Measurements from ENCODE around the gene C12orf56. TPM values are rescaled to one million over a fixed set of nuclear protein-coding genes. Genes with fewer than 3 reads are reported as not detected.
"Not testable (repeated sequence)": the region's sequence is repeated elsewhere in the genome, so short reads cannot be mapped to it uniquely, and the experiment has no call there.

C12orf56 gene
- total RNA-seq, 1 experiment from 2014 or later, result not detected

DNA sequence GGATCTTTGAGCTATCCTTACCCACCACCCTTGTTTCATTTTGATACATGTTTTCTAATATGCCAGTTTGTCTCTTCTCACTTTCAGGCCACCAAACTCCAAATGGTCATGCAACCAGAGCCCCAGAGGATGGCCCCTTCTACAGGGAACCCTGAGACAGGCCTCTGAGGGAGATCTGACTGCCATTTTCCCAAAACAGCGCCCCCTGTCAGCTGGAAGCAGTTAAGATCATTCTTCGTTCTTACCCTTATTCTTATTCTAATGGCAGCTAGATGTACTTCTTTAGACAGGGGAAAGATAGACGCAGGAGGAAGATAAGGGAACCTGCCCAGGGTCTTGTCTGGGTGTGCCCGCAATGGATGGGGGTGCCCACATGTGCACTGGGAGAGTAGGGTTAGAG, 38.4 kb downstream of the C12orf56 start:
- H3K4me3 ChIP-seq, result no peak overlapping the region
- no peak for DNase-seq
- no peaks in the 10 kb centered on the region for H3F3A ChIP-seq (ENCODE audit: insufficient read depth, low read depth)
- intact Hi-C loops (cut with micrococcal nuclease; ENCODE audit: unreplicated experiment), result no loop called here
- H3K4me2 ChIP-seq, result no peak overlapping the region
- no peaks in the 10 kb centered on the region for H3K79me2 ChIP-seq (ENCODE audit: low read depth)
- no TSS peak for BruUV-seq (replicated peaks)
- no peaks in the 10 kb centered on the region for H3K36me3 ChIP-seq (ENCODE audit: low read depth)
- no peaks in the 10 kb centered on the region for H3K4me1 ChIP-seq (replicated peaks; ENCODE audit: insufficient read depth)
- H3K27me3 ChIP-seq (ENCODE audit: insufficient read depth, low read depth), result no peaks in the 10 kb centered on the region
- H3K27ac ChIP-seq, result no peak overlapping the region
- H3K9me2 ChIP-seq (ENCODE audit: insufficient read depth), result no peaks in the 10 kb centered on the region; the same call in 1 of the 2 replicates
- CTCF ChIA-PET, result no interaction called here
- TF ChIP-seq EZH2 (IDR thresholded peaks at IDR 0.05; ENCODE audit: low read depth) (no peak), CTCF (conservative IDR thresholded peaks at IDR 0.05) (no peak)
- POLR2A ChIA-PET (ENCODE audit: unreplicated experiment), result no interaction called here
- peaks cover 10% of the 10 kb centered on the region for H3K9me3 ChIP-seq (ENCODE audit: insufficient read depth, low read depth)
- H2AFZ ChIP-seq, result no peak overlapping the region
- no peaks in the 10 kb centered on the region for H4K20me1 ChIP-seq (ENCODE audit: insufficient read depth)

DNA sequence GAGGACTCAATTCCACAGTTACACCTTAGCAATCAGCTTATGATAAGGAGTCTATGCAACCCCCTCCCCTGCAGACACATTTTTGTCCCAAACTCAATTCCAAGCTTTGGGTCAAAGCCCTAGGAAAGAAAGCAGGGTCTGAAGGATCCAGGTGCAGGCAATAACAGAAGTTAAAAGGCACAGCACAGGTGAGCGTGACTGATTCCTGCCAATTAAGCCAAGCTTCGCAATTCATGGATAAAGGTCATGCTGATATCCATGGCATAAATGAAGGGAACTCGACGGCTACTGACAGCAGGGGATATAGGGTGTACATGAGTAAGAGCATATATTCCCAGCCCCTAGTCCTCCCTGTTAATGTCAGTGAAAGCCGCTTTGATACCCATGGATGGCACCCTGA, 39.3 kb downstream of the C12orf56 start:
- no peak overlapping the region for H3K27ac ChIP-seq
- H3K9me2 ChIP-seq (ENCODE audit: insufficient read depth), result no peaks in the 10 kb centered on the region; the same call in 1 of the 2 replicates
- peaks cover 10% of the 10 kb centered on the region for H3K9me3 ChIP-seq (ENCODE audit: insufficient read depth, low read depth)
- no peak overlapping the region for H3K4me3 ChIP-seq
- H4K20me1 ChIP-seq (ENCODE audit: insufficient read depth), result no peaks in the 10 kb centered on the region
- H3K4me2 ChIP-seq, result no peak overlapping the region
- DNase-seq, result no peak
- no peaks in the 10 kb centered on the region for H3K4me1 ChIP-seq (replicated peaks; ENCODE audit: insufficient read depth)
- ChIA-PET CTCF (no interaction called here), POLR2A (ENCODE audit: unreplicated experiment) (no interaction called here)
- H3K27me3 ChIP-seq (ENCODE audit: insufficient read depth, low read depth), result no peaks in the 10 kb centered on the region
- H3K36me3 ChIP-seq (ENCODE audit: low read depth), result no peaks in the 10 kb centered on the region
- no peaks in the 10 kb centered on the region for H3F3A ChIP-seq (ENCODE audit: insufficient read depth, low read depth)
- no TSS peak for BruUV-seq (replicated peaks)
- intact Hi-C loops (cut with micrococcal nuclease; ENCODE audit: unreplicated experiment), result no loop called here
- no peak for TF ChIP-seq CTCF (conservative IDR thresholded peaks at IDR 0.05)
- TF ChIP-seq EZH2 (IDR thresholded peaks at IDR 0.05; ENCODE audit: low read depth), result no peak
- H3K79me2 ChIP-seq (ENCODE audit: low read depth), result no peaks in the 10 kb centered on the region
- no peak overlapping the region for H2AFZ ChIP-seq

DNA sequence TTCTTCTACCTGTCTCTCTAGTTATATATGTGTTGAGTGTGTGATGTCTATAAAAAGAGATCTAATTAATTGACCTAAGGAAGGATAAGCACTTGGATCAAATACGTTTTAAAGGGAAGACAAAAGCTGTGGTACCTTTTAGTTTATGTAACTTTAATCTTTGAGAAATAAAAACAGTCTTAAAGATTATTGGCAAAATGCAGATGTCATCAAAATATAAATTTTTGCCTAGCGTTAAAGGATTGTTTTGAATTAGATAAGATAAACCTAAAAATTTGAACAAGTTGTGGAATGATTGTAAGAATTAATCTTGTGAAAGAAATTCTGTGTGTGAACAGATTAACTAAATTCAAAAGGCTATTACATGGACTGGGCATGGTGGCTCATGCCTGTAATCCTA, 42.9 kb downstream of the C12orf56 start:
- H4K20me1 ChIP-seq (ENCODE audit: insufficient read depth), result no peaks in the 10 kb centered on the region
- DNase-seq, result no peak
- H3K27me3 ChIP-seq (ENCODE audit: insufficient read depth, low read depth), result no peaks in the 10 kb centered on the region
- no peaks in the 10 kb centered on the region for H3K9me2 ChIP-seq (ENCODE audit: insufficient read depth)
- H3K27ac ChIP-seq, result no peak overlapping the region
- CTCF ChIA-PET, result no interaction called here
- no peaks in the 10 kb centered on the region for H3K79me2 ChIP-seq (ENCODE audit: low read depth)
- no peak overlapping the region for H3K4me3 ChIP-seq
- H3K4me1 ChIP-seq (replicated peaks; ENCODE audit: insufficient read depth), result no peaks in the 10 kb centered on the region
- intact Hi-C loops (cut with micrococcal nuclease; ENCODE audit: unreplicated experiment), result no loop called here
- H3K4me2 ChIP-seq, result no peak overlapping the region
- H3K36me3 ChIP-seq (ENCODE audit: low read depth), result no peaks in the 10 kb centered on the region
- H3K9me3 ChIP-seq (ENCODE audit: insufficient read depth, low read depth), result peaks cover 3% of the 10 kb centered on the region
- no peak overlapping the region for H2AFZ ChIP-seq
- no TSS peak for BruUV-seq (replicated peaks)
- H3F3A ChIP-seq (ENCODE audit: insufficient read depth, low read depth), result no peaks in the 10 kb centered on the region
- POLR2A ChIA-PET (ENCODE audit: unreplicated experiment), result no interaction called here
- TF ChIP-seq EZH2 (IDR thresholded peaks at IDR 0.05; ENCODE audit: low read depth) (no peak), CTCF (conservative IDR thresholded peaks at IDR 0.05) (no peak)

DNA sequence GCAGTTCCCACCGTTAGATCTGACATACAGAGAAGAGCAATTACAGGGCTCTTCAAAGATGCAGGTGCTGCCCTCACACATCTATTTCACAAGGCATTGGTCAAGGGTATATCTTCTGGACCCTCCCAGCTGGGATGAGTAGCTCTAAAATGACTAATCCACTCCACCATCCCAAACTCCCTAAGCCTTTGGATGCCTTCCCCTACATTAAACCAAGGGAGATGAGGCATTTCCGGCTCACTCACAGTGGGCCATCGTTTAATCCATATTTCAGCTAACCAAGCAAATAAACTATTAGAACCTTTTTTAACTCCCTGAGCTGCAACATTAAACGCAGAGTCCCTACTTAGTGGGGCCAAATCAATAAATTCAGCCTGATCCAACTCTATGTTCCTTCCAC, 45.9 kb downstream of the C12orf56 start:
- POLR2A ChIA-PET (ENCODE audit: unreplicated experiment); H3K27ac ChIP-seq; DNase-seq; H4K20me1 ChIP-seq (ENCODE audit: insufficient read depth); H3K4me3 ChIP-seq; H3K4me2 ChIP-seq; H3K36me3 ChIP-seq (ENCODE audit: low read depth); H3F3A ChIP-seq (ENCODE audit: insufficient read depth, low read depth); H3K9me3 ChIP-seq (ENCODE audit: insufficient read depth, low read depth); H3K79me2 ChIP-seq (ENCODE audit: low read depth); intact Hi-C loops (cut with micrococcal nuclease; ENCODE audit: unreplicated experiment); CTCF ChIA-PET; H3K27me3 ChIP-seq (ENCODE audit: insufficient read depth, low read depth); H3K9me2 ChIP-seq (ENCODE audit: insufficient read depth); H2AFZ ChIP-seq; BruUV-seq (replicated peaks); H3K4me1 ChIP-seq (replicated peaks; ENCODE audit: insufficient read depth): not testable (repeated sequence)

DNA sequence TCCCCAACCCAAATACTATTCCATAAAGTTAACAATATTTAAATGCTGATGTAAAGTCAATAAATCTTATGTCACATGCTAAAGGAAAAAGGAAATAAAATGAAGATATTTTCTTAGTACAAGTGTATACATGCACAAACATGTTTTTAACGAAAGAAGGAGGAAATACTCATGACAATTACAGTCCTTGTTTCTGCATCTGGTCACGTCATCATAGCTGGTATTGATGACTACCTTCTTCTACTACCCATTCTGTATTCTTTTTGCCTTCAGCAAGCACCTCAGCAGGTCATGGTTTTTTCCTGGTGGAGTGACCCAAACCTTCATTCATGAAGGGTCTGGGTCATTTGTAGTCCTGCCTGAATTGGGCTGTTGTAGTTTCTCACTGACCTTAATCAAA, 50.0 kb downstream of the C12orf56 start:
- H3K9me3 ChIP-seq (ENCODE audit: insufficient read depth, low read depth); POLR2A ChIA-PET (ENCODE audit: unreplicated experiment); BruUV-seq (replicated peaks); H3K36me3 ChIP-seq (ENCODE audit: low read depth); H3K4me1 ChIP-seq (replicated peaks; ENCODE audit: insufficient read depth); H3K4me2 ChIP-seq; H3K9me2 ChIP-seq (ENCODE audit: insufficient read depth); H2AFZ ChIP-seq; H3K27ac ChIP-seq; H3K27me3 ChIP-seq (ENCODE audit: insufficient read depth, low read depth); intact Hi-C loops (cut with micrococcal nuclease; ENCODE audit: unreplicated experiment); H3F3A ChIP-seq (ENCODE audit: insufficient read depth, low read depth); H3K4me3 ChIP-seq; H4K20me1 ChIP-seq (ENCODE audit: insufficient read depth); CTCF ChIA-PET; DNase-seq; H3K79me2 ChIP-seq (ENCODE audit: low read depth): not testable (repeated sequence)
